Breast epithelium (tissue), 4 donors: ENCODE measurements around the gene KRTAP4-5. TPM values are rescaled to one million over a fixed set of nuclear protein-coding genes. Genes with fewer than 3 reads are reported as not detected.
"Not testable (repeated sequence)": the region's sequence is repeated elsewhere in the genome, so short reads cannot be mapped to it uniquely, and the experiment has no call there.

Experiments used
- DNase-seq, 2 donors: peaks; one replicate each; pipeline ENCODE4 v3.0.0-alpha.2; 2019; ENCODE audit warnings: low spot score in 2 of 2
- H3K27ac ChIP-seq, 2 donors: fragments of 200-600 bp; sonication (generic) in 1 of 2; one replicate each; pipeline ENCODE4 v1.5.1; 2016 to 2019; ENCODE audit warnings: mild to moderate bottlenecking in 1 of 2
- H3K27me3 ChIP-seq, 2 donors: fragments of 200-600 bp; sonication (generic) in 1 of 2; one replicate each; pipeline versions ENCODE4 v1.5.1 to v1.6.0; 2017 to 2019; ENCODE audit warnings: control low read depth in 1 of 2, mild to moderate bottlenecking in 1 of 2
- H3K36me3 ChIP-seq: fragments of 200-600 bp; one replicate; pipeline ENCODE4 v1.5.1; 2019
- H3K4me1 ChIP-seq, 2 donors: fragments of 200-600 bp; sonication (generic); one replicate each; pipeline ENCODE4 v1.5.1; 2016 to 2019; ENCODE audit warnings: control low read depth in 1 of 2
- H3K4me3 ChIP-seq, 3 donors: fragments of 200-600 bp; sonication (generic); 1 replicate in 2 of 3; 2 replicates in 1 of 3; pipeline ENCODE4 v1.5.1; 2016 to 2019; ENCODE audit warnings: mild to moderate bottlenecking in 3 of 3, moderate library complexity in 2 of 3
- H3K9me3 ChIP-seq, 2 donors: fragments of 200-600 bp; sonication (generic) in 1 of 2; one replicate each; pipeline ENCODE4 v1.5.1; 2016 to 2019; ENCODE audit warnings: control low read depth in 1 of 2
- CTCF ChIP-seq, 3 donors: fragments of 450-650 bp; IDR thresholded peaks; one replicate each; pipeline ENCODE4 v1.5.1; 2016 to 2017; ENCODE audit warnings: antibody characterized with exemption in 3 of 3, mild to moderate bottlenecking in 3 of 3, moderate library complexity in 3 of 3
- POLR2A ChIP-seq: fragments of 450-650 bp; IDR thresholded peaks from one replicate; pipeline ENCODE4 v1.6.1; 2016; ENCODE audit warnings: antibody characterized with exemption, mild to moderate bottlenecking, moderate library complexity
- POLR2AphosphoS5 ChIP-seq, 3 donors: sonication (generic); formaldehyde crosslinking; IDR thresholded peaks; one replicate each; pipeline ENCODE4 v1.6.1; 2017; ENCODE audit warnings: antibody characterized with exemption in 3 of 3
- intact Hi-C: fragments of 100-400 bp; cut with DNase I; formaldehyde crosslinking; loops from one replicate; pipeline ENCODE4 v1.15.1; 2023; ENCODE audit warnings: low total_unique reads
- total RNA-seq, 3 donors: library from RNA; depleted of rRNA; stranded (reverse); fragments of >200 nt; gene quantifications; one replicate each; pipeline ENCODE4 v1.1.0, GENCODE V29; 2016

Gene KRTAP4-5
- total RNA-seq, 3 donors from 2014 or later: not detected

- no peaks in the 10 kb centered on the region for H3K36me3 ChIP-seq
- H3K9me3 ChIP-seq: peaks cover 8 to 16% of the 10 kb centered on the region in 2 donors
- TF ChIP-seq CTCF (IDR thresholded peaks at IDR 0.05): no peak
- intact Hi-C loops: no loop called here
- H3K4me1 ChIP-seq: no peaks in the 10 kb centered on the region
- no peaks in the 10 kb centered on the region for H3K27me3 ChIP-seq
- H3K27ac ChIP-seq: no peak overlapping the region
- H3K4me3 ChIP-seq: no peak overlapping the region
- no peak for DNase-seq
Measured at GRCh38 chr17:41145261-41145660, 4.4 kb downstream of the KRTAP4-5 start.

GRCh38 chr17:41144846-41145245 is 4.8 kb downstream of the KRTAP4-5 start:
- intact Hi-C loops: no loop called here
- H3K4me1 ChIP-seq: no peaks in the 10 kb centered on the region
- no peaks in the 10 kb centered on the region for H3K27me3 ChIP-seq
- H3K27ac ChIP-seq: no peak overlapping the region
- no peaks in the 10 kb centered on the region for H3K36me3 ChIP-seq
- TF ChIP-seq POLR2AphosphoS5 (IDR thresholded peaks at IDR 0.05): no peak
- no peak for TF ChIP-seq CTCF (IDR thresholded peaks at IDR 0.05)
- TF ChIP-seq POLR2A: no peak
- no peak for DNase-seq
- H3K9me3 ChIP-seq: peaks cover 8 to 20% of the 10 kb centered on the region in 2 donors
- H3K4me3 ChIP-seq: no peak overlapping the region

GRCh38 chr17:41141361-41141760 is 8.3 kb downstream of the KRTAP4-5 start:
- no peaks in the 10 kb centered on the region for H3K4me1 ChIP-seq
- no peak for TF ChIP-seq CTCF (IDR thresholded peaks at IDR 0.05)
- no peak for TF ChIP-seq POLR2AphosphoS5 (IDR thresholded peaks at IDR 0.05)
- TF ChIP-seq POLR2A: no peak

GRCh38 chr17:41140360-41141131 is 9.1 kb downstream of the KRTAP4-5 start, which contains the start of gene KRTAP4-6:
Gene KRTAP4-6, minus strand, starts transcription at chr17:41140544. Its CDS starts 57 bp downstream, at chr17:41140487.
- intact Hi-C loops: no loop called here

More at GRCh38 chr17:41141361-41141760, 8.3 kb downstream of the KRTAP4-5 start:
- DNase-seq: no peak
- intact Hi-C loops: no loop called here
- no peaks in the 10 kb centered on the region for H3K36me3 ChIP-seq
- H3K27me3 ChIP-seq: no peaks in the 10 kb centered on the region
- peaks cover 8 to 22% of the 10 kb centered on the region in 2 donors for H3K9me3 ChIP-seq
- H3K27ac ChIP-seq: no peak overlapping the region
- no peak overlapping the region for H3K4me3 ChIP-seq

GRCh38 chr17:41139865-41140264 is 9.8 kb downstream of the KRTAP4-5 start:
- DNase-seq: not testable (repeated sequence)

More at GRCh38 chr17:41140360-41141131, 9.1 kb downstream of the KRTAP4-5 start, which contains the start of gene KRTAP4-6:
- H3K4me1 ChIP-seq: no peaks in the 10 kb centered on the region
- peaks cover 8 to 22% of the 10 kb centered on the region in 2 donors for H3K9me3 ChIP-seq
- H3K27ac ChIP-seq: no peak within 1 kb of the TSS
- no peaks in the 10 kb centered on the region for H3K27me3 ChIP-seq
- H3K36me3 ChIP-seq: no peaks in the 10 kb centered on the region
- DNase-seq: no peak
- TF ChIP-seq CTCF (IDR thresholded peaks at IDR 0.05): no peak
- no peak for TF ChIP-seq POLR2A
- no peak for TF ChIP-seq POLR2AphosphoS5 (IDR thresholded peaks at IDR 0.05)
- H3K4me3 ChIP-seq: no peak within 1 kb of the TSS

More at GRCh38 chr17:41139865-41140264, 9.8 kb downstream of the KRTAP4-5 start:
- H3K9me3 ChIP-seq: peaks cover 8 to 22% of the 10 kb centered on the region in 2 donors
- intact Hi-C loops, H3K36me3 ChIP-seq, H3K27ac ChIP-seq, H3K27me3 ChIP-seq, H3K4me3 ChIP-seq, H3K4me1 ChIP-seq: not testable (repeated sequence)
